SK-N-MC (cell line): ENCODE data around the gene POU6F2.

Experiments used
- DNase-seq: peaks from one replicate; pipeline ENCODE4 v3.0.0-alpha.2; 2011; ENCODE audit warnings: low read depth, low spot score
- H3K27ac ChIP-seq: fragments of 200-600 bp; sonication (generic); 2 replicates; pipeline ENCODE4 v1.5.1; 2016; ENCODE audit warnings: mixed run types
- H3K36me3 ChIP-seq: fragments of 200-600 bp; sonication (generic); 2 replicates; pipeline ENCODE4 v1.6.1; 2017; ENCODE audit warnings: antibody characterized with exemption, low read length, mixed read lengths; ENCODE audit not compliant: insufficient read depth
- H3K4me3 ChIP-seq: fragments of 200-600 bp; sonication (generic); 2 replicates; pipeline ENCODE4 v1.5.1; 2016
- H3K9ac ChIP-seq: fragments of 200-600 bp; sonication (generic); 2 replicates; pipeline ENCODE4 v1.8.0; 2017; ENCODE audit warnings: mixed run types, mixed read lengths; ENCODE audit not compliant: insufficient read length
- H3K9me3 ChIP-seq: fragments of 200-600 bp; sonication (generic); 2 replicates; pipeline ENCODE4 v1.6.1; 2017; ENCODE audit warnings: low read depth, mild to moderate bottlenecking, antibody characterized with exemption, low read length, moderate library complexity, mixed read lengths
- EZH2 ChIP-seq: fragments of 200-600 bp; sonication (generic); IDR thresholded peaks from one replicate; pipeline ENCODE4 v1.6.1; 2017; ENCODE audit warnings: antibody characterized with exemption
- FOXP2 ChIP-seq: optimal IDR thresholded peaks from 2 replicates; pipeline ENCODE3; 2011; ENCODE audit warnings: mild to moderate bottlenecking, moderate library complexity; ENCODE audit not compliant: insufficient read depth; ENCODE audit errors: extremely low read length, control extremely low read depth
- POLR2AphosphoS5 ChIP-seq: IDR thresholded peaks from 2 replicates; pipeline ENCODE4 v1.6.1; 2012; ENCODE audit warnings: mild to moderate bottlenecking, low read depth, low read length, borderline replicate concordance

POU6F2 gene

GRCh38 chr7:39137480-39137879 is 159.8 kb downstream of the POU6F2 start:
- Histone ChIP-seq H3K4me3 (no peak overlapping the region), H3K36me3 (no peaks in the 10 kb centered on the region), H3K9me3 (no peaks in the 10 kb centered on the region), H3K27ac (no peak overlapping the region), H3K9ac (no peak overlapping the region)
- TF ChIP-seq FOXP2 (no peak), EZH2 (no peak), POLR2AphosphoS5 (no peak)
- no peak for DNase-seq

- no peak for TF ChIP-seq POLR2AphosphoS5
- no peak for TF ChIP-seq FOXP2
- no peak for TF ChIP-seq EZH2
- no peaks in the 10 kb centered on the region for H3K36me3 ChIP-seq
- H3K27ac ChIP-seq: no peak overlapping the region
- DNase-seq: no peak
- H3K4me3 ChIP-seq: no peak overlapping the region
- no peak overlapping the region for H3K9ac ChIP-seq
- H3K9me3 ChIP-seq: no peaks in the 10 kb centered on the region
Observed at GRCh38 chr7:39142750-39143149, 165.0 kb downstream of the POU6F2 start.

DNA sequence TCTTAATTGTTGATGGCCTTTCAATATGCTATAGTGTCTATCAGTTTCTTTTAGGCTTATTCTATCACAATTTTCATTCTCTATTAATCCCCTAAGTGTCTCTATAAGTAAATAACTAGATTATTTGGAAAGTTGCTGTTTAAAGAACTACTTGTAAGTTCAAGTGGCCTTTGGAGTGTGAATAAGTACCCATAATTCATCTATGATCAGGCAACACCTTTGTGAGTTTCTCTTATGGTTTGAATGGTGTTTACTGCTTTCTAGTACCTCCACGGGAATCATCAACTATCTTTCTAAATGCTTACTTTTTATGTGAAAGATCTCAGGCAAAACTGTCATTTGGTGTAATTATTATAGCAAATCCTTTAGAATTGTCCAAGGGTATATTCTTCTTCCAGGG is 166.7 kb downstream of the POU6F2 start:
- Histone ChIP-seq H3K4me3 (no peak overlapping the region), H3K27ac (no peak overlapping the region), H3K9me3 (no peaks in the 10 kb centered on the region), H3K36me3 (no peaks in the 10 kb centered on the region), H3K9ac (no peak overlapping the region)
- no peak for DNase-seq
- no peak for TF ChIP-seq POLR2AphosphoS5
- TF ChIP-seq EZH2: no peak
- no peak for TF ChIP-seq FOXP2

GRCh38 chr7:39145283-39145682 is 167.6 kb downstream of the POU6F2 start:
- no peak overlapping the region for H3K27ac ChIP-seq
- DNase-seq: no peak
- no peaks in the 10 kb centered on the region for H3K9me3 ChIP-seq
- H3K4me3 ChIP-seq: no peak overlapping the region
- H3K36me3 ChIP-seq: no peaks in the 10 kb centered on the region
- no peak overlapping the region for H3K9ac ChIP-seq
- TF ChIP-seq POLR2AphosphoS5 (no peak), EZH2 (no peak), FOXP2 (no peak)

DNA sequence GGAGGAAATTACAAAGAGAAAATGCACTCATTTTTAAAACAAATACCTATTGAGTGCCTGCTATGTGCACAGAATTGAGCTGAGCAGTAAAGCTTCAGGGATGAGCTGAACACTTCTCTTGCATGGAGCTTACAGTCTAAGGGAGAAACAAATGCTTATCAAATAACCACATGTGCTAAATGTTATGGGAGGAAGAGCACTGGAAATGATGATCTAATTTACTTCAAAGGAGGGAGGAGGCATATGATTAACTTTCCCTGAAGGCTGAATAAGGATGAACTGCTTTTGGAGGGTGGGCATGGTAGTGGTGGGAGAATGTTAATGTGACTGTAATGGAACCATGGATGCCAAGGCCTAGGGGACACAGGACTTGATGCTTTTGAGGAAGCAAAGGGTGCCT is 168.2 kb downstream of the POU6F2 start:
- no peak for DNase-seq
- Histone ChIP-seq H3K9me3 (no peaks in the 10 kb centered on the region), H3K27ac (no peak overlapping the region), H3K36me3 (no peaks in the 10 kb centered on the region), H3K9ac (no peak overlapping the region), H3K4me3 (no peak overlapping the region)
- TF ChIP-seq EZH2: no peak
- TF ChIP-seq POLR2AphosphoS5: no peak
- no peak for TF ChIP-seq FOXP2

GRCh38 chr7:39152701-39153100 is 175.0 kb downstream of the POU6F2 start:
- TF ChIP-seq POLR2AphosphoS5: no peak
- no peak for TF ChIP-seq EZH2
- TF ChIP-seq FOXP2: no peak
- H3K36me3 ChIP-seq: no peaks in the 10 kb centered on the region
- no peak for DNase-seq
- H3K9ac ChIP-seq: no peak overlapping the region
- no peak overlapping the region for H3K4me3 ChIP-seq
- no peaks in the 10 kb centered on the region for H3K9me3 ChIP-seq
- H3K27ac ChIP-seq: no peak overlapping the region

DNA sequence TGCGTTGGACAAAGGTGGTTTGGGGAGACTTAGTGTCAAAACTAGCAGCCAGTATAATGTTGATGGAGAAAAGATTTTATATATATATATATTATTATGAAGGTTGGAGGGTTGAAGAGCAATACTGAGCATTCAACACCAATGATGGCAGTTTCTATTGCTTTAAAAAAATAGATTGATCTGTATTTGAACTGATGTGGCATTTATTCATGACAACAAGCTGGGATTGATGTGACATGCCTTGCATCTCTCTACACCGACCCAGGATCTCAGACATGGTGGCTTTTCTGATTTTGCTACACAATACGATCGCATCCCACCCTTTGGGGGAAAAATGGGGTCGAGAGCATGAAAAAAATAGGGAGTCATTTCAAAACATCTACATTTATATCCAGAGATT is 175.4 kb downstream of the POU6F2 start:
- Histone ChIP-seq H3K4me3 (no peak overlapping the region), H3K36me3 (no peaks in the 10 kb centered on the region), H3K9me3 (no peaks in the 10 kb centered on the region), H3K9ac (no peak overlapping the region), H3K27ac (no peak overlapping the region)
- DNase-seq: no peak
- TF ChIP-seq EZH2: no peak

- Histone ChIP-seq H3K36me3 (no peaks in the 10 kb centered on the region), H3K27ac (no peak overlapping the region), H3K9me3 (no peaks in the 10 kb centered on the region), H3K4me3 (no peak overlapping the region), H3K9ac (no peak overlapping the region)
- DNase-seq: no peak
- TF ChIP-seq EZH2 (no peak), POLR2AphosphoS5 (no peak), FOXP2 (no peak)
Observed at GRCh38 chr7:39153647-39154046, 175.9 kb downstream of the POU6F2 start.

GRCh38 chr7:39154815-39155214 is 177.1 kb downstream of the POU6F2 start:
- Histone ChIP-seq H3K36me3 (no peaks in the 10 kb centered on the region), H3K27ac (no peak overlapping the region), H3K9ac (no peak overlapping the region), H3K9me3 (no peaks in the 10 kb centered on the region), H3K4me3 (no peak overlapping the region)
- TF ChIP-seq EZH2: no peak
- TF ChIP-seq POLR2AphosphoS5: no peak
- no peak for TF ChIP-seq FOXP2
- DNase-seq: no peak

DNA sequence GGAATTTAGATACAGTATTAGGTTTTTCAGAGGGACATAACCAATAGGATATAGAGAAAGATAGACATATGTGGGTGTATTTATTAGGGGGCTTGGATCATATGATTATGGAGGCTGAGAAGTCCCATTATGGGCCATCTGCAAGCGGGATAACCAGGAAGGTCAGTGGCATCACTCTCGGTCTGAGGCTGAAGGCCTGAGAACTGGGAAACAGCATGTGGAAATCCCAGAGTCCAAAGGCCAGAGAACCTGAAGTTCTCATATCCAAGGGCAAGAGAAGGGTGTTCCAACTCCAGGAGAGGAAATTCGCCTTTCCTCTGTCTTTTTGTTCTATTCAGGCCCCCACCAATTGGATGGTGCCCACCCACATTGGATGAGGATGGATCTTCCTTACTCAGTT is 180.7 kb downstream of the POU6F2 start:
- Histone ChIP-seq H3K9ac (no peak overlapping the region), H3K36me3 (no peaks in the 10 kb centered on the region), H3K9me3 (no peaks in the 10 kb centered on the region), H3K27ac (no peak overlapping the region), H3K4me3 (no peak overlapping the region)
- TF ChIP-seq FOXP2 (no peak), EZH2 (no peak)
- DNase-seq: no peak
